HG03025 (cell line): Measurements from ENCODE around the gene CLK2.
"Not testable (repeated sequence)": the region's sequence is repeated elsewhere in the genome, so short reads cannot be mapped to it uniquely, and the experiment has no call there.

Experiments
- ATAC-seq: cut with Tn5 transposase; IDR thresholded peaks from one replicate; pipeline ENCODE4 v1.9.1; 2021; ENCODE audit warnings: mild to moderate bottlenecking, moderate library complexity; ENCODE audit not compliant: unreplicated experiment, low FRiP score

The CLK2 gene

DNA sequence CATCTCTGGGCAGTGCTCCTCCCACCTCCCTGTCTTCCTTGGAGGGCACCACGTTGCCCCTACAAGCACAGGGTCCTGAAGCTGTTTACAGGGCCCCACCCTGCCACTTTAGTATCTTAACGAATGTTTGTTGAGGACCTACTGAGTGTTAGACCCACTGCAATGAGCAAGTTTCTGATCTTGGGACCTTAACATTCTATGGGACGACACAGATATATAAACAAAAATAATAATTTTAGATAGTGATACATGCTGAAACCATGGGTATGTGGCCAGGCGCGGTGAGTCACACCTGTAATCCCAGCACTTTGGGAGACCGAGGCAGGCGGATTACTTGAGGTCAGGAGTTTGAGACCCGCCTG lies 28.2 kb downstream of the CLK2 start:
- no peak for ATAC-seq

GRCh38 chr1:155244368-155245162 lies 28.7 kb downstream of the CLK2 start:
- ATAC-seq, result peak; percentile 83

- ATAC-seq, result no peak
These were observed 30.4 kb downstream of the CLK2 start for GRCh38 chr1:155242805-155243358.

- ATAC-seq, result no peak
These were observed 31.5 kb downstream of the CLK2 start for GRCh38 chr1:155241841-155242264.

GRCh38 chr1:155241069-155241679 lies 32.1 kb downstream of the CLK2 start:
- no peak for ATAC-seq

DNA sequence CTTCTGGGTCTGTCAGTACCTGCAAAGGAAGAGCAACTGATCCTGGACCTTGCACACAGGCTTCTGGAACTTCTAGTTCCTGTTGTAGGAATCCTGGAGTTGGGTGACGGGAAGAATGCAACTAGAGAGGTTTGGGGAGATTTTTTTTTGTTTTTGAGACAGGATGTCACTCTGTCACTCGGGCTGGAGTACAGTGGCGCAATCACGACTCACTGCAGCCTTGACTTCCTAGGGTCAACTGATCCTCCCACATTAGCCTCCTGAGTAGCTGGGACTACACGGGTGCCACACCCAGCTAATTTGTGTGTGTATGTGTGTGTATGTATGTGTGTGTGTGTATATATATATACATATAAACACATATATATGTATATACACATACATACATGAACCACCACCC lies 36.9 kb downstream of the CLK2 start:
- ATAC-seq, result no peak

- not testable (repeated sequence) for ATAC-seq
These were observed 37.9 kb downstream of the CLK2 start for GRCh38 chr1:155235375-155235774.

- ATAC-seq, result not testable (repeated sequence)
These were observed 39.8 kb downstream of the CLK2 start for GRCh38 chr1:155233502-155233901.

- not testable (repeated sequence) for ATAC-seq
These were observed 41.0 kb downstream of the CLK2 start for GRCh38 chr1:155232001-155232978.

- not testable (repeated sequence) for ATAC-seq
These were observed 42.0 kb downstream of the CLK2 start for GRCh38 chr1:155231302-155231701.

- no peak for ATAC-seq
These were observed 45.2 kb downstream of the CLK2 start for GRCh38 chr1:155228096-155228427.

DNA sequence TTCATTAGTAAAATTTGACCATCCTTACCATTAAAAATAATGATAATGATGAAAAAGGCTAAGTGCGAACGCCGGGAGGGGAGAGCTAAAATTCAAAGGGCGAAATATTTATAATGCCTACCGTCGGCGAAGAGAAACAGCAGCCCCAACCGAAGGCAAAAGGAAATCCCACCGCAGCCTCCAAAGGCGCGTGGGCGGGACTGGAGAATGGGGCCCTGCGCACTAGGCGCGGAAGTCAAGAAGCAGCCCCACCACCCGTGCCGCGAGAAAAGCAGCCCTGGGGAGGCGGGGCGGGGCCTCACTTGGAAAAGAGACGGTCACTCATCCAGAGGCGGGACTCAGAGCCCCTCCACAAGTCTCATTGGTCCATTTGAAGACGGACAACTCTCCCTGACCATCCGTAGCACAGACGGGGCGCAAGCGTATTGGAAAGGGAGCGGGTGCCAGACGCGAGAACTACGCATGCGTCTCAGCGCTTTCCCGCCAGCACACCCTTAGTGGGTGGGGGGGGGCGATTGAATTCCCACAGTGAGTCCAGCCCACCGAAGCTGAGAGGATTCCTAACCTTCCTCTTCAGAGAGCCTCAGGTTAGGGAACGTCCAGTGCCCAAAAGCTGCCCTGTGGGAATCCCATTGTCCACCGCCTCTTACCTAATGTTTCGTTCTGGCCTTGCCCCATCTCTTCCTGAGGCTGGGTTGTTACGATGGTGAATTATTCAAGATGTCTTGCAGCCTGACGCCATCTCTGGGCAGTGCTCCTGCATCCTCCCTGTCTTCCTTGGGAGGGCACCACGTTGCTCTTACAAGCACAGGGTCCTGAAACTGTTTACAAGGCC lies 45.8 kb downstream of the CLK2 start:
- ATAC-seq, result peak; percentile 76

GRCh38 chr1:155226910-155227260 lies 46.4 kb downstream of the CLK2 start:
- no peak for ATAC-seq

GRCh38 chr1:155226188-155226909 lies 47.0 kb downstream of the CLK2 start:
- no peak for ATAC-seq

DNA sequence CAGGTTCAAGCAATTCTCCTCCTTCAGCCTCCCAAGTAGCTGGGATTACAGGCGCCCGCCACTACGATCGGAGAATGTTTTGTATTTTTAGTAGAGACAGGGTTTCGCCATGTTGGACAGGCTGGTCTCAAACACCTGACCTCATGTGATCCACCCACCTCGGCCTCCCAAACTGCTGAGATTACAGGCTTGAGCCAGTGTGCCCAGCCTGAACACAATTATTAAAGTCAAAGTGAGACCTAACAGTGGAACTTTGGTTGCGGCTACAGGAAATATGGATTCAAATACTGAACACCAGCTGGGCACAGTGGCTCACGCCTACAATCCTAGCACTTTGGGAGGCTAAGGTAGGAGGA lies 47.9 kb downstream of the CLK2 start:
- not testable (repeated sequence) for ATAC-seq

DNA sequence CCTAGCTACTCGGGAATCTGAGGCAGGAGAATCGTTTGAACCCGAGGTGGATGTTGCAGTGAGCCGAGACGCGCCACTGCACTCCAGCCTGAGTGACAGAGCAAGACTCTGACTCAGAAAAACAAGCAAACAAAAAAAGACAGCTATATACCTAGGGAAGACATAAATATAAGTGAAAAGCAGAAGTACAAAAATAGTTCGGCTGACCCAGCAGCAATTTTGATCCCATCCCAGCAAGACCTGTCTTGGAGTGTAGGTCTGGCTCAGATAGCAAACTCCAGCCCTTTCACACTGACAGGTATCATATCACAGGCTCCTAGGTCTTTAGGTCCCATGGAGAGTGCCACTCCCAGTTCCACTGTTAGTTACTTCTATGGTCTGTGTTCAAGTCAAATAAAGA lies 50.3 kb downstream of the CLK2 start:
- ATAC-seq, result no peak

GRCh38 chr1:155220211-155220965 lies 52.9 kb downstream of the CLK2 start:
- not testable (repeated sequence) for ATAC-seq

DNA sequence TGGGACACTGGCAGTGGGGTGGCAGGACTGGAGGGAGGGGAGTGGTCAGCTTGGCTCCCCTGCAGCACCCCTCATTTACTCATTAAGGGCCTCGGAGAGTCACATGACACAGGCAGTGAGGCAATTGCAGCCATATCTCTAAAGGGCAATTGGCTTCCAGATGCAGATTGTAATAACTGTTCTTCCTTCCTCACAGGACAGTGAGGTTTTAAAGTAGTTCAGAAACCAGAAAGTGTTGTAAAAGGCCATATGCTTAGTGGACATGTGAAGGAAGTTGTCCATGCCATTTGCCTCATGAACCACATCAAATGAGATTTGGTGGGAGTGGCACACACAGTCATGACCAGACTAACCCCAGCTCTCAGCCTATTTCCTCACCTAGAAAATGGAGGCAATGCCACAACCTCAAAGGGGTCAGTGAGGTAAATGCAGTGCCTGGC lies 53.7 kb downstream of the CLK2 start:
- no peak for ATAC-seq
